ENCODE results near the gene TNFRSF1A.
A peak's percentile ranks its signal among the peaks of the same experiment; 100 is the strongest.

The TNFRSF1A gene

DNA sequence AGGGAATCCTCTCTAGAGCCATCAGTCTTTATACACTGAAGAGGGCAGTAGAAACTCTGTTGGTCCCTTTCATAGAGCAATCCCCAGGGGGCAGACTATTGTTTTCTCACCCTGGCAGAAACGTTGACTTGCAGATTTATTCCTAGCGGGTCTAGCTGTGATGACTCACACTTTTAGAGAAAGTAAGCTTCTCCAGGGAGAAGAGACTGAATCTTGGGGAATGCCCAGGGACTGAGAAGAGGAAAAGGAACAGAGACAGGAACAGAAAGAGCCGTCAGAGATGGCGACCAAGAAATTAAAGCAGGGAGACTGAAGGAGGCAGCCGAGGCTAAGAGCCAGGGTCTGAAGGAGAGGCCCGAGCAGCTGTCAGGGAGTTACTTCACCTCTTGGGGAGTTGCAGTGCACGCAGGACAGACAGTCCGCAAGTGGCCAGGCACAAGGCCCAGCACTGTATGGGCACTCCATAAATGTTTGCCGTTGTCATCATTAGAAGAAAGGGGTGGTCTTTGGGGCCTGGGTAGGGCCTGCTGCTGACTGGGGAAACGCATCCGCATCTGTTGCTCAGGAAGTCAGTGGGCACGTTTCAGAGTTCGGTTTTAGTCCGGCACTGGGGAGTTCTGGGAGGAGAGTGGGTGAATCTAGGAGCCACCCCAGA is 18.4 kb downstream of the TNFRSF1A start:
- Histone ChIP-seq H3K9ac (ENCODE audit: low read depth, low read length) (peak overlapping the region; percentile 65), H3K36me3 (ENCODE audit: insufficient read depth, low read depth, low read length) (peaks cover 37% of the 10 kb centered on the region), H3K27me3 (ENCODE audit: insufficient read depth, low read length) (no peaks in the 10 kb centered on the region), H3K9me3 (ENCODE audit: insufficient read depth, low read depth, low read length) (no peaks in the 10 kb centered on the region), H3K4me1 (ENCODE audit: insufficient read depth, low read length) (peaks cover 31% of the 10 kb centered on the region), H3K27ac (ENCODE audit: low read length) (peak overlapping the region; percentile 80), H3K4me3 (ENCODE audit: low read length) (peak overlapping the region; percentile 40)

DNA sequence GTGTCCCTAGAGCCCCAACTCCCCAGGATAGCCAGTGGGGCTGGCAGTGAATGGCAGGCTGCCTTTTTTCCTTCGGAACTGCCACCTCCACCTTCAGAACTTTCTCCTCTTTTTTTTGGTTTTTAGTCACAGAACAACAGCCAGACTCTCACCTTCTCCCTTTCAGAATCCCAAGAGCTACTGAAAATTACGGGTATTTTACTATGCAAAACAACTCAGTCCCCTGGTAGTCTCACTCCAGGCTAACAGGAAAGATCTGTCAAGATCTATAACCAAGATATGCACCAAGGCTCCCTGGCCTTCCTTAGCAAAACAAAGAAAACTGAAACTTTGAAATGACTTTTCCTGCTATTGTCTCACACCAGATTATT is 18.9 kb downstream of the TNFRSF1A start:
- Histone ChIP-seq H3K9me3 (ENCODE audit: insufficient read depth, low read depth, low read length) (no peaks in the 10 kb centered on the region), H3K9ac (ENCODE audit: low read depth, low read length) (peak overlapping the region; percentile 65), H3K27ac (ENCODE audit: low read length) (peak overlapping the region; percentile 50), H3K4me1 (ENCODE audit: insufficient read depth, low read length) (peaks cover 31% of the 10 kb centered on the region), H3K27me3 (ENCODE audit: insufficient read depth, low read length) (no peaks in the 10 kb centered on the region), H3K36me3 (ENCODE audit: insufficient read depth, low read depth, low read length) (peaks cover 37% of the 10 kb centered on the region), H3K4me3 (ENCODE audit: low read length) (peak overlapping the region; percentile 2; the same call in 1 of the 2 replicates)

DNA sequence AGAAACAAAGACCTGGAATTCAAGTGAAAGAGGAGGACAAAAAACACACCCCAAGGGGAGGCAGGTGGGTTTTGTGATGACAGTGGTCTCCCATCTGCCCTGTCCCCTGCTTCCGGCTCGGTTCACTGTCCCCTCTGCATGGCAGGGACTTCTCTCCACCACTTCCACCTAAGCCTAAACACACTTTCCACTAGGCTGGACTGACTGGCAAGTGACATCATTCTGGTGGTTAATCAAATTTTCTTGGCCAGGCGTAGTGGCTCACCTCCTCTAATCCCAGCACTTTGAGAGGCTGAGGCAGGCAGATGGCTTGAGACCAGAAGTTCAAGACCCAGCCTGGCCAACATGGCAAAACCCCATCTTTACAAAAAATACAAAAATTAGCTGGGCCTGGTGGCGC is 19.5 kb downstream of the TNFRSF1A start:
- Histone ChIP-seq H3K9me3 (ENCODE audit: insufficient read depth, low read depth, low read length) (no peaks in the 10 kb centered on the region), H3K9ac (ENCODE audit: low read depth, low read length) (peak overlapping the region; percentile 17; the same call in 1 of the 2 replicates), H3K4me3 (ENCODE audit: low read length) (no peak overlapping the region), H3K27me3 (ENCODE audit: insufficient read depth, low read length) (no peaks in the 10 kb centered on the region), H3K27ac (ENCODE audit: low read length) (peak overlapping the region; percentile 50), H3K4me1 (ENCODE audit: insufficient read depth, low read length) (peaks cover 31% of the 10 kb centered on the region), H3K36me3 (ENCODE audit: insufficient read depth, low read depth, low read length) (peaks cover 35% of the 10 kb centered on the region)

DNA sequence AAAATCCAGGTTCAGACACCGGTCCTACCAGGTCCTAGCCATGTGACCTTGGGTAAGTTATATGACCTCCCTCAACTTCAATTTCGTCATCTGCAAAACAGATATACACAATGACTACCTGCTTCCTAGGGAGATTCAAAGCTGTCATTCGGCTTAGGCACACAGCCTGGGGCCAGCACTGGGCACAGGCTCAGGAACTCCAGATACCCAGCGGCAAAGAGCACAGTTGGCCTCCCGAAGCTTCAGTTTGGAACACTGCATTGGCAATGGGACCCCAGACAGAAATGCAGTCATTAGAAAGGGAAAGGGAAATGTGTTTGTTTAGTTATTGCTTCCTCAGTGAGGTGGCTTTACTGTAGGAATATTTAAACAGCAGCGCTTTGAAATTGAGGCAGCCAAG is 20.0 kb downstream of the TNFRSF1A start:
- peak overlapping the region; percentile 17; the same call in 1 of the 2 replicates for H3K9ac ChIP-seq (ENCODE audit: low read depth, low read length)
- peaks cover 35% of the 10 kb centered on the region for H3K36me3 ChIP-seq (ENCODE audit: insufficient read depth, low read depth, low read length)
- no peaks in the 10 kb centered on the region for H3K9me3 ChIP-seq (ENCODE audit: insufficient read depth, low read depth, low read length)
- no peaks in the 10 kb centered on the region for H3K27me3 ChIP-seq (ENCODE audit: insufficient read depth, low read length)
- peaks cover 32% of the 10 kb centered on the region for H3K4me1 ChIP-seq (ENCODE audit: insufficient read depth, low read length)
- no peak overlapping the region for H3K4me3 ChIP-seq (ENCODE audit: low read length)
- H3K27ac ChIP-seq (ENCODE audit: low read length), result peak overlapping the region; percentile 50

DNA sequence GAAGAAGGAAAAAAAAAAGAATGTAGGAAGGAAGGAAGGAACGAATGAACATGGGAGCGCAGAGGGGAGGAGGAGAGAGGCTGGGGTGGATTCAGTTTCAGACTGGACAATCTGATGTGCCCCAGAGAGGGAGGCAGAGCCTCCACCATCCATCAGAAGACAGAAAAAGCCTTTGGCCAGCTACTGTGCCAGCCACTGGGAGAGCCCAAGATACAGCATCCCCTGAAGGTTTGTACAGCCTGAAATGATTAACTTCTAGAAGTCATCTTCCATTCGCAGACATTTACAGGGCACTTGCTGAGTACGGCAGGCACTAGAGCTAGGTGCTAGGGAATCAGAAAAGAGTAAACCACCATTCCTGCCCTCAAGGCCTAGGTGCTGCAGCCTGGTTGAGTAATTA is 22.4 kb downstream of the TNFRSF1A start:
- H3K27ac ChIP-seq (ENCODE audit: low read length), result no peak overlapping the region
- no peak overlapping the region for H3K9ac ChIP-seq (ENCODE audit: low read depth, low read length)
- no peak overlapping the region for H3K4me3 ChIP-seq (ENCODE audit: low read length)
- peaks cover 21% of the 10 kb centered on the region for H3K4me1 ChIP-seq (ENCODE audit: insufficient read depth, low read length)
- H3K36me3 ChIP-seq (ENCODE audit: insufficient read depth, low read depth, low read length), result peaks cover 40% of the 10 kb centered on the region
- H3K9me3 ChIP-seq (ENCODE audit: insufficient read depth, low read depth, low read length), result no peaks in the 10 kb centered on the region
- H3K27me3 ChIP-seq (ENCODE audit: insufficient read depth, low read length), result no peaks in the 10 kb centered on the region

DNA sequence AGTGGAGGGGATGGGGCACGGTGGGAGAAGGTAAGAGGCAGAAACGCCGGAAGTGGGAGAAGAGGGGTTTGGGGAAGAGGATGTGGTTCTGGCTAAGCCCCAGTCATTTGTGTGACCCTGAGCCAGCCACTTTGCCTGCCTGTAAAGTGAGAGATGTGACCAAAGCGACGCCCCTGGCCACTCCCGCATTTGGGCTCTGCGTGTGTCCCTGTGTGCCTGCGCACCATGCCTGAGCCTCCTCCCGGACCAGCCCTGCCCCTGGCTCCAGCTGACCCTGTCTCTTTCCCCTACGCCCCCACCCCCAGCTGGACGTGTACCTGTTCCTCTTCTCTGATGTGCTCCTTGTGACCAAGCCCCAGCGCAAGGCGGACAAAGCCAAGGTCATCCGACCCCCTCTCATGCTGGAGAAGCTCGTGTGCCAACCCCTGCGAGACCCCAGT is 23.4 kb downstream of the TNFRSF1A start:
- Histone ChIP-seq H3K4me3 (ENCODE audit: low read length) (no peak overlapping the region), H3K27me3 (ENCODE audit: insufficient read depth, low read length) (no peaks in the 10 kb centered on the region), H3K9me3 (ENCODE audit: insufficient read depth, low read depth, low read length) (no peaks in the 10 kb centered on the region), H3K27ac (ENCODE audit: low read length) (no peak overlapping the region), H3K9ac (ENCODE audit: low read depth, low read length) (no peak overlapping the region), H3K36me3 (ENCODE audit: insufficient read depth, low read depth, low read length) (peaks cover 49% of the 10 kb centered on the region), H3K4me1 (ENCODE audit: insufficient read depth, low read length) (peaks cover 14% of the 10 kb centered on the region)

DNA sequence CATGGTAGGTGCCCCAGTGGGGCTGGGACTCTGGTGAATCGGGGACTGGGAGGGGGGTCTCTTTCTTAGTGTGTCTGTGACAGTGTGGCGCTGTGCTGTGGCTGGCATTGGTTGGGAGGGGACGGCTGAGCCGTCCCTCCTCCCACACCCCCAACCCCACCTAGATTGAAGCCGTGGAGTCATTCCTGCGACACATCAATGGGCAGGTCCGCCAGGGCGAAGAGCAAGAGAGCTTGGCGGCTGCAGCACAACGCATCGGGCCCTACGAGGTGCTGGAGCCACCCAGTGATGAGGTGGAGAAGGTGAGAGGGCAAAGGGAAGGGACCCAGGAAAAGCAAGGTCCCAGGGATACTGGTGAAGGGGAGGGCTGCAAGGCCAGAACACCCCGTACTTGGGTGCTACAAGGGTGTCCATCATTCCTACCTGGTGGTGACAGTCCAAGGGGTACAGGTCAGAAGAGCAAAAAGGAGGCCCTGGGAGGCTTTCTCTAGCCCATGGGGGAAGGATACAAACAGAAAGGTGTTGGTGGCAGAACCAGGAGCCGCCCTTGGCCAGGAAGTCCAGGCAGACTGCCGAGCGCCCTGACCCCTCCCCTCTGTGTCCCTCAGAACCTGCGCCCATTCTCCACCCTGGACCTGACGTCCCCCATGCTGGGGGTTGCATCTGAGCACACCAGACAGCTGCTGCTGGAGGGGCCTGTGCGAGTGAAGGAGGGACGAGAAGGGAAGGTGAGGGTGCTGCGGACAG is 24.0 kb downstream of the TNFRSF1A start:
- peaks cover 13% of the 10 kb centered on the region for H3K4me1 ChIP-seq (ENCODE audit: insufficient read depth, low read length)
- H3K9ac ChIP-seq (ENCODE audit: low read depth, low read length), result no peak overlapping the region
- no peak overlapping the region for H3K27ac ChIP-seq (ENCODE audit: low read length)
- H3K27me3 ChIP-seq (ENCODE audit: insufficient read depth, low read length), result no peaks in the 10 kb centered on the region
- no peak overlapping the region for H3K4me3 ChIP-seq (ENCODE audit: low read length)
- H3K36me3 ChIP-seq (ENCODE audit: insufficient read depth, low read depth, low read length), result peaks cover 52% of the 10 kb centered on the region
- H3K9me3 ChIP-seq (ENCODE audit: insufficient read depth, low read depth, low read length), result no peaks in the 10 kb centered on the region

DNA sequence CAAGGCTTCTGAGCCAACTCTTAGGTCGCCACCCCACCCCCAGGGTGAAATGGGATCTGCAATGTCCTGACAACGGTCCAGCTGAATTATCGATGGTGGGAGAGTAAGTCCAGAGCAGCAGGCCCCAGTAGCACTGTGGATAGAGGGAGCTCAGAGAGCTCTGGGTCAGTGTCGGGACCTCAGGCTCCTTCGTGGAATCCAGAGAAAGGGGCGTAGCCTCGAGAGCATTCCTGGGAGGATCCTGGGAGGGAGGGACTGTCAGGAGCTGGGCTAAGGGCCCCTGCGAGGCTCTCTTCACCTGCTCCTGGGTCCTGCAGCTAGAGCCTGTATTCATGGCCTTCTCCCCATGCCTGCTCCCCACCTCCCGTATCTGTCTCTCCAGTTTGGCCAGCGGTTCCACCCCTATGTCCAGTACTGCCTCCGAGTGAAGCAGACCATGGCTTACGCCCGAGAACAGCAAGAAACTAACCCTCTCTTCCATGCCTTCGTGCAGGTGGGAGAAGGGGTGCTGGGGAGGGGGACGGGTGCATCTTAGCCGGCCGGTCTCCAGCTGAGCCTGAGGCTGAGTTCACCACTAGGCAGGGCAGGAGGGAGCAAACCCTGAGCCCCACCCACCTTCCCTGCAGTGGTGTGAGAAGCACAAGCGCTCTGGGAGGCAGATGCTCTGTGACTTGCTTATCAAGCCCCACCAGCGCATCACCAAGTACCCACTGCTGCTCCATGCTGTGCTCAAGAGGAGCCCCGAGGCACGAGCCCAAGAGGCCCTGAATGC is 24.8 kb downstream of the TNFRSF1A start:
- no peak overlapping the region for H3K9ac ChIP-seq (ENCODE audit: low read depth, low read length)
- no peaks in the 10 kb centered on the region for H3K27me3 ChIP-seq (ENCODE audit: insufficient read depth, low read length)
- no peak overlapping the region for H3K27ac ChIP-seq (ENCODE audit: low read length)
- H3K9me3 ChIP-seq (ENCODE audit: insufficient read depth, low read depth, low read length), result no peaks in the 10 kb centered on the region
- no peak overlapping the region for H3K4me3 ChIP-seq (ENCODE audit: low read length)
- H3K4me1 ChIP-seq (ENCODE audit: insufficient read depth, low read length), result peaks cover 7% of the 10 kb centered on the region
- H3K36me3 ChIP-seq (ENCODE audit: insufficient read depth, low read depth, low read length), result peaks cover 52% of the 10 kb centered on the region

DNA sequence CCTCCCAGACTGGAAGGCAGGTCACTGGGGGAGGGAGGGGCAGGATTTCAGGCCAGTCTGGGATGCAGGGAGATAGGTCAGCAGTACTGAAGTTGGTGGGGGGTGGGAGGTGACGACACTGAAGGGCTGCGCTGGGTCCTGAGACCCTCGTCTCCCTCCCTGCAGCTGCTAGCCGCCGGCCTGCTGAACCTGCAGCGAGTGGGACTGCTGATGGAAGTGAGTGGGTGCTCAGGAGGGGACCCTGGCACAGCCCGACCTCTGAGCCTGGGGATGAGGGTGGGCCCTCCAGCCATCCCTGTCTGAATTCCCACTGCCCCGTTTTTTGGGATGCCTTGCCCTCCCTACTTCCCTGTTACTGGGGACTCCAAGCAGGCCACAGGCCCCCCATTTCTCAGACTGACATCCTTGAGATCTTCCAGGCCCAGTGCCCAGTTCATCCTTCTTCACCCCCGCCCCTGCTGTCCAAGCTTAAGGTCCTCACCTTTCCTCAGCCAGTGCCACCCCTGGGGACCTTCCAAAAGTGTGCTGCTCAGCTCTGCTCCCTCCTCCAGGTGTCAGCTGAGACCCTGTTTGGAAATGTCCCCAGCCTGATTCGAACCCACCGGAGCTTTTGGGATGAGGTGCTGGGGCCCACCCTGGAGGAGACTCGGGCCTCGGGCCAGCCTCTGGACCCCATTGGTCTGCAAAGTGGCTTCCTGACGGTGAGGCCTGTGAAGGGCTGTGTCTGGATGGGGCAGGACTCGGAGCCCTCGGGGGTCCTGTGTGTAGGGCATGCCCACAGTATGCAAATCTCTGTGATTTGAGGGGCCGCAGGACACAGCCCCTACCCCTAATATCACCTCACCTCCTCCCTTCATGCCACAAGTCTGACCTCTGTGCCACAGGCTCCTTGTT is 25.9 kb downstream of the TNFRSF1A start:
- Histone ChIP-seq H3K36me3 (ENCODE audit: insufficient read depth, low read depth, low read length) (peaks cover 49% of the 10 kb centered on the region), H3K4me1 (ENCODE audit: insufficient read depth, low read length) (peaks cover 3% of the 10 kb centered on the region)

DNA sequence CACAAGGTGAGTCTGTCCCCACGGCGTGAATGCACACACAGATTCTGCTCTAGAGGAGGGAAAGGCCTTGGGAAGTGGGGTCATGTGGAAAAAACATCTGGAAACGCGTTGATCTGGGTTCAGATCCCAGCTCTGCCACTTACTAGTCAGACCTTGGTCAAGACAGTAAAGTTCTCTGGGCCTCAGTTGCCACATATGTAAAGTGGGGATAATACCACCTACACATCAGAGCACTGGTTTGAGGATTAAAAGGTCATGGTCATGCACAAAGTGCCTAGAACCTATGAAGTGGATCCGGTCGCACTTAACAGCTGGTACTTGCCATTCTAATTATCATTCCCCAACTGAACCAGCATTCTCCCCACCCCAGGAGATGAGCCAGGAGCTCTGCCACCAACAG is 26.7 kb downstream of the TNFRSF1A start:
- peaks cover 42% of the 10 kb centered on the region for H3K36me3 ChIP-seq (ENCODE audit: insufficient read depth, low read depth, low read length)
- H3K27ac ChIP-seq (ENCODE audit: low read length), result no peak overlapping the region
- H3K9ac ChIP-seq (ENCODE audit: low read depth, low read length), result no peak overlapping the region
- H3K9me3 ChIP-seq (ENCODE audit: insufficient read depth, low read depth, low read length), result no peaks in the 10 kb centered on the region
- H3K4me3 ChIP-seq (ENCODE audit: low read length), result no peak overlapping the region
- H3K27me3 ChIP-seq (ENCODE audit: insufficient read depth, low read length), result peaks cover under 1% of the 10 kb centered on the region; the same call in 1 of the 2 replicates
- peaks cover 3% of the 10 kb centered on the region for H3K4me1 ChIP-seq (ENCODE audit: insufficient read depth, low read length)

More for the DNA sequence above, 25.9 kb downstream of the TNFRSF1A start:
- Histone ChIP-seq H3K4me3 (ENCODE audit: low read length) (no peak overlapping the region), H3K27me3 (ENCODE audit: insufficient read depth, low read length) (no peaks in the 10 kb centered on the region; the same call in 1 of the 2 replicates), H3K9me3 (ENCODE audit: insufficient read depth, low read depth, low read length) (no peaks in the 10 kb centered on the region), H3K9ac (ENCODE audit: low read depth, low read length) (no peak overlapping the region), H3K27ac (ENCODE audit: low read length) (no peak overlapping the region)

DNA sequence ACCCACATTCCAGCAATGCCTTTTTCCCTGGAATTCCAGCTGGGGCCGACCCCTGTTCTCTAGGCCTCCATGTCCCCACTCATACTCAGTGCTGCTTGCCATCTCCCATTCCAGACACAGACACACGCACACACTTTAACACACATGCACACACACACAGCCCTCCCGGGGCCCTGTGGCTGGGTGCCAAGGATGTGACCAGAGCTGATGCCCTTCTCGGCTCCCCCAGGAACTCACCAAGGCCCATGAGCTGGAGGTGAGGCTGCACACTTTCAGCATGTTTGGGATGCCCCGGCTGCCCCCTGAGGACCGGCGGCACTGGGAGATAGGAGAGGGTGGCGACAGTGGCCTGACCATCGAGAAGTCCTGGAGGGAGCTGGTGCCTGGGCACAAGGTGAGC is 27.1 kb downstream of the TNFRSF1A start:
- H3K27me3 ChIP-seq (ENCODE audit: insufficient read depth, low read length), result peaks cover 5% of the 10 kb centered on the region
- no peak overlapping the region for H3K27ac ChIP-seq (ENCODE audit: low read length)
- H3K9ac ChIP-seq (ENCODE audit: low read depth, low read length), result no peak overlapping the region
- peaks cover 37% of the 10 kb centered on the region for H3K36me3 ChIP-seq (ENCODE audit: insufficient read depth, low read depth, low read length)
- no peaks in the 10 kb centered on the region for H3K9me3 ChIP-seq (ENCODE audit: insufficient read depth, low read depth, low read length)
- no peak overlapping the region for H3K4me3 ChIP-seq (ENCODE audit: low read length)
- H3K4me1 ChIP-seq (ENCODE audit: insufficient read depth, low read length), result peaks cover 3% of the 10 kb centered on the region

All from iPS-20b (cell line).